Stimulated activated naive CD4-positive, alpha-beta T cell (primary cell): ENCODE data around the gene PANK4.
A peak's percentile ranks its signal among the peaks of the same experiment; 100 is the strongest.

ENCODE experiments used
- DNase-seq, 6 experiments: peaks; one replicate each; lab custom pipeline; 2025; lab: John Stamatoyannopoulos, UW

PANK4 gene

DNA sequence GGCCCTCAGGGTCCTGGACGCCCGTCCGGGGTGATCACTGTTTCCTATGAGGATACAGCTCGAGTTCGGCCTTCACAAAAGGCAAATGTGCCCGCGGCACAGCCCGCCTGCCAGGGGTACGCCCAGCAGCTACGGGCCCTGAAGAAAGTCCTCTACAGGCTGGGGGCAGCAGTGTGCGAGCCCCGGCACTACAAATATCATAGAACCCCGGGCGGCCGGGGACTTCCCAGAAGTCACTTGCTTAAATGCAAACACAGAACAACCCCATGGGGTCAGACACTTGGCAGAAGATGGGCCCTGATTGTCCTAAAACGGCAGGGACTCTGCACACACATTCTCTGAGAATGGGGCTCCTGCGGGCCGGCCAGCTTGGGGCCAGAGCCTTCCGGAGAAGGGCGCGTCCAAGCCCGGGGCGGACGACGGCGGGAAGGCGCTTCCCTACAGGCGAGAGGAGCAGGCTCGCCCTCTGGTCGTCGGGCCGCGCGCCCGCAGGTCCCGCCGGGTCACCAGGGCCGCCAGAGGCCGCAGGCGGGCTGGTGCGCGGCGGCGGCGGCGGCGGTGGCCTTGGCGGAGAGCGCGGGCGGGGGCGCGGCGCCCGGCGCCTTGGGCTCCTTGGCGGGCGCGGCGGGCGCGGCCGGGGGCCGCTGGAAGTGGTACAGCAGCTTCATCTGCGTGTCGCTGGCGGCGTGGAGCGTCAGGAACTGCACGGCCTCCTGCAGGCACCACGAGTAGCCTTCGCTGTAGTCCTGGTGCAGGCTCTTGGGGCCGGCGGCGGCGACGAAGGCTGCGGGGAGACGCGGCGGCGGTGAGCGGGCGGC lies 2.8 kb upstream of the PANK4 start:
- peak in 4 of 6 experiments; percentile 28 to 45 (median 35) for DNase-seq

DNA sequence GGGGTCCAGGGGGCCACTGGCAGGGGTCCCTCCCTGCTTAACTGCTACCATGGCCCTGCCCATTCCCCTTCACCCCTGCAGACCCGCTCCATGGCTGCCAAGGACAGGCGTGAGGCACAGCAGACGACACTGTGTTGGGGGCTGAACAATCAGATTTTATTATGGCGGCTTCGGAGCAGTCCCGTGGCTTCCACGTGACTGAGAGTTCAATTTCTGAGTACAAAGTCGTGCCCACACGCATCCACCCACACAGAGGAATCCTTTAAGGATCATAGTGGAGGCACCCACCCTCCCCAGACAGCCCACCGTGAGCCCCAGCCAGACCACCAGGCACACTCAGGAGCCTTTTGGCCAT lies 2.2 kb upstream of the PANK4 start:
- DNase-seq: no peak

- DNase-seq: no peak
Measured at GRCh38 chr1:2528016-2528415, 1.6 kb upstream of the PANK4 start.

DNA sequence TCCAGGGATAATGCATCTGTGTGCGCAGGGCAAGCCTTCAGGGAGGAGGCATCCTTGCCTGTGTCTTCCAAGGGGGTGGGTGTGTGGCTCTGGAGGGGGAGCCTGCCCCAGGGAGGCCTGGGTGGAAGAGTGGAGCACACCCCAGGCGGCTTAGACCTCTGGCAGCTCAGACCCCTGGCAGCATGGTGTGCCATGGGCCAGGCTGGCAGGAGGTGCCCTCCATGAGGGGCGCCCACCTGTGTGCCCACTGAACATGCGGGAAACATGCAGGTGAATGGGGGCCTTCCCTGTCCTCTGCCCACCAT lies 1.1 kb upstream of the PANK4 start:
- no peak for DNase-seq

- peak in 1 of 6 experiments; percentile 32 for DNase-seq
Measured at GRCh38 chr1:2526824-2527555, 594 bp upstream of the PANK4 start.

DNA sequence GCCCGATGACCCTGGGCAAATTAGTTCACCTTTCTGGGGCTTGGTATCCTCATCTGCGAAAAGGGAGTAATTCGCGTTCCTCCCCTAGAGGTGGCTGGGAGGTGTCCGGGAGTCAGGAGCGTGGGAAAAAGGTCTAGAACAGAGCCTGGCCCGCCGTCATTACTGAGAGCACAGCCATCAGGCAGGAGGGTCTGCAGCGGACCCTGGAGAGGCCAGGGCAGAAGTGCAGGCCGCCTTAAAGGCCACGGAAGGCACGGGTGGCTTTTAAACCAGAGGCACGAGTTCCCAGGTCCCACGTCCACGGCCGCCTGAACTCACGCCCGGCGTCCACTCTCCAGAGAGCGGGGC lies 850 bp downstream of the PANK4 start:
- DNase-seq: no peak

- peak in 5 of 6 experiments; percentile 40 to 65 (median 61) for DNase-seq
Measured at GRCh38 chr1:2523891-2524609, 2.3 kb downstream of the PANK4 start.

- DNase-seq: peak in 5 of 6 experiments; percentile 40 to 69 (median 53)
Measured at GRCh38 chr1:2523191-2523890, 3.1 kb downstream of the PANK4 start.

GRCh38 chr1:2522230-2522629 lies 4.2 kb downstream of the PANK4 start:
- no peak for DNase-seq

DNA sequence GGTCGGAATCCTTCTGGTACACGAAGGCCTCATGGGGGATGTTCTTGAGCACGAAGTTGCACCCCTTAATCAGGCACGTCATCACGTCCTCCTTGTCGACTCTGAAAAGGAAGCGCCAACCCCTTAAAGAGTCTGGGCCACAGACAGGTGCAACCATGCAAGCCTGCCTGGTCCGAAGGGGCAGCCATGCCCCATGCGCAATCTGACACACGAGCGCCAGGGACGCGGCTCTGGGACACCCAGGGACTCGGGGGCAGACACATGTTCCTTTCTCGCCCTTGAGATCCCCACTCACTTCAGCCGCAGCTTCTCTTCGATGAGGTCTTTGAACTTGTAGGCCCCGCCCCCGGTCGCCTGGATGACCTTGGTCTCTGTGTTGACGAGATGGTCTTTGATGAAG lies 5.6 kb downstream of the PANK4 start:
- no peak for DNase-seq

- DNase-seq: no peak
Measured at GRCh38 chr1:2520206-2520605, 6.2 kb downstream of the PANK4 start.

DNA sequence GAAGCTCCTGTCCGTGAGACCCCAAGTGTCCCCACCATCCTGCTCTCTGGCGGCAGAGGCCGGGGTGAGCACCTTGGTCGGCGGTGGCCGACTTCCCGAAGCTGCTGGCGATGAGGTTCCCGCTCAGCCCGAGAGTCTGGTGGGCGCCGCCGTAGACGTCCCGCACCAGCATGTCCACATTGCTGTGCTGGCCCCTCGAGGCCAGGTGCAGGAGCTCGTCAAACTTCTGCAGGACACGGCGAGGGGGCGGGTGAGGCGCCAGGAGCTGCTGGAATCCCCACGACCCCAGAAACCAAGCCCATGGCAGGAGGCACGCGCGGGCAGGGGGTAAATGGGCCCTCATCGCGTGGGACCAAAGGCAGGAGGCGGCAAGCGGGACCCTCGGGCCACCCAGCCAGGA lies 6.7 kb downstream of the PANK4 start:
- no peak for DNase-seq

GRCh38 chr1:2519029-2519685 lies 7.2 kb downstream of the PANK4 start:
- DNase-seq: no peak

DNA sequence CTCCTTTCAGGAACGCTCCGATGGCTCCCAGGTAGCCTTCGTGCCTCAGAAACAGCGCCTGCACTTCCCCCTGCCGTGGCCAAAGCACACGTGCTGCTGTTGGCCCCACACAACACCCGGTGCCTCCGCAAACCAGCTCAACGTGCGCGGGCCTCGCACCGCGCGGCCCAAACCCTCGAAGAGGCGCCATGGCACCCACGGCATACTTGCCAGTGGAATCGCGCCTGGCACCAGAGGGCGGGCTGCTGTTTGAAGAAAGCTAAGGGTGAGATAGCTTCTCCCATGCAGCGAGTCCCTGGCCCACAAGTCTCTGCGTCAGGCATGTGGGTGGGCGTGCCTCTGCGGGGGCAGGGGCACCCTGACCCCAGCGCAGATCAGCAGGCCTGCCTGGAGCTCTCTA lies 7.9 kb downstream of the PANK4 start:
- no peak for DNase-seq

DNA sequence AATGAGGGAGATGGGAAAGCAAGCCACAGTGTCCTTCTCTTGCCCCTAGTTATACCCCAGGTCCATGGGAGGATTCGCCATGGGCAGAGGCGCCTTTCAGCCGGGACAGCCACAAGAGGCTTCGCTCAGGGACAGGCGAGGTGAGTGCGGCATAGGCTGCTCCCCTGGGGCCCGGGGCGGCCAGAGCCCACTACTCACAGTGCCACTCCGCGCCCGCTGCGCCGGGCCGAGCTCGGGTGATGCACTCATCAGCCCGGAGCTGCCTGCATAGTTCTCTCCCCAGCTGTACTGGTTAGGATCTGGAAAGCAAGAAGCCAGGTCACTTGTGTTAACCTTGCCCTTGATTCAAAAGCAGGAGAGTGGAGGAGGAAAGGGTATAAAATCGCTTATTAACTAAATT lies 8.4 kb downstream of the PANK4 start:
- no peak for DNase-seq

DNA sequence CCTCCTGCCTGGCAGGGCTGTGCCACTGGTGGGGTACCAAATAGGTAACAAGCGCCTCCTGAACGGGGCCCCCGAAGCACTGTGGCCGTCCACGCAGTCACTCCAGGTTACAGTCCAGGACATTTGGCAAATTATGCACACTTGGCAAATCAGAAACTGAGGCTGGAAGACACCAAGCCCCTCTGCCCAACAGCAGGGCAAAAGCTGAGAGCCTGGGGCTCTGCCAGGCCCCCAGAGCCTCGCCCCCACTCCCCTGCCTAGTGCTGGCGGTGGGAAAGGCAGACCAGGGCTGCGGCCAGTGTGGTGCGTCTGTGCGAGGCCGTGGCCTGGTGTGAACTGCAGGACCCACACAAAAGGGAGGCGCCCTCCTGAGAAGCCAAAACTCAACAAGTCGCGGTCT lies 9.4 kb downstream of the PANK4 start:
- no peak for DNase-seq

GRCh38 chr1:2516124-2516523 lies 10.3 kb downstream of the PANK4 start:
- no peak for DNase-seq

DNA sequence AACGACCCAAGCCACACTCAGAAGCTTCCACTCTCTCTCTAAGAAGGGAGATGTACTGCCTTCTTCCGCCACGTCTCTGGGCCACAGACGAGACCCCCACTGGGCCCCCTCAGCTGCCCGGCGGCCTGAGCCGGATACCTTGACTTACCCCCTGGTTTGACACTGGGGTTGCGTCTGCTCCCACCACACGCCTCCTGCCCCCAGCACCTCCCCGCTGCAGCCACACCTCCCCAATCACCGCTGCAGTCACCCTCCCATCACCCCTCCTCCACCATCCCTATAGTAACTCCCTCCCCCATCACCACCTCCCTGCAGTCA lies 10.7 kb downstream of the PANK4 start:
- DNase-seq: no peak

GRCh38 chr1:2514863-2515762 lies 11.3 kb downstream of the PANK4 start:
- DNase-seq: no peak

GRCh38 chr1:2513939-2514652 lies 12.3 kb downstream of the PANK4 start:
- DNase-seq: no peak
